Fibroblast of the conjunctiva (primary cell): ENCODE results near the gene GGT1.
"Not testable (repeated sequence)": the region's sequence is repeated elsewhere in the genome, so short reads cannot be mapped to it uniquely, and the experiment has no call there.

Experiments
- DNase-seq: peaks from one replicate; pipeline ENCODE4 v3.0.0-alpha.2; 2010; ENCODE audit warnings: low read depth

Gene GGT1

GRCh38 chr22:24584166-24584790, 18.7 kb upstream of the GGT1 start:
- no peak for DNase-seq

GRCh38 chr22:24584871-24585411, 18.1 kb upstream of the GGT1 start:
- no peak for DNase-seq

- DNase-seq, result no peak
Measured at GRCh38 chr22:24585461-24585860, 17.5 kb upstream of the GGT1 start.

GRCh38 chr22:24585927-24586546, 17.0 kb upstream of the GGT1 start:
- DNase-seq, result no peak

- no peak for DNase-seq
Measured at GRCh38 chr22:24587251-24587650, 15.7 kb upstream of the GGT1 start.

- DNase-seq, result no peak
Measured at GRCh38 chr22:24587948-24588347, 15.0 kb upstream of the GGT1 start.

GRCh38 chr22:24588381-24588756, 14.6 kb upstream of the GGT1 start:
- DNase-seq, result no peak

GRCh38 chr22:24588757-24589481, 14.1 kb upstream of the GGT1 start:
- DNase-seq, result no peak

- no peak for DNase-seq
Measured at GRCh38 chr22:24589518-24590030, 13.4 kb upstream of the GGT1 start.

- no peak for DNase-seq
Measured at GRCh38 chr22:24590596-24591173, 12.3 kb upstream of the GGT1 start.

- no peak for DNase-seq
Measured at GRCh38 chr22:24591286-24591830, 11.6 kb upstream of the GGT1 start.

- no peak for DNase-seq
Measured at GRCh38 chr22:24592058-24592850, 10.7 kb upstream of the GGT1 start.

- peak; percentile 76 for DNase-seq
Measured at GRCh38 chr22:24592851-24593558, 10.0 kb upstream of the GGT1 start, which contains the start of gene LRRC75B. Gene LRRC75B, minus strand, starts transcription at chr22:24593073. Its CDS starts 34 bp downstream, at chr22:24593039.

- not testable (repeated sequence) for DNase-seq
Measured at GRCh38 chr22:24593559-24593835, 9.5 kb upstream of the GGT1 start.

- no peak for DNase-seq
Measured at GRCh38 chr22:24593836-24594568, 9.0 kb upstream of the GGT1 start.

GRCh38 chr22:24594569-24595120, 8.3 kb upstream of the GGT1 start:
- DNase-seq, result no peak

- DNase-seq, result no peak
Measured at GRCh38 chr22:24595228-24595627, 7.8 kb upstream of the GGT1 start.

GRCh38 chr22:24595863-24596262, 7.1 kb upstream of the GGT1 start:
- DNase-seq, result no peak

GRCh38 chr22:24597076-24597475, 5.9 kb upstream of the GGT1 start:
- not testable (repeated sequence) for DNase-seq

- no peak for DNase-seq
Measured at GRCh38 chr22:24599514-24599913, 3.5 kb upstream of the GGT1 start.
